Measurements from ENCODE around the gene SFT2D2.

SFT2D2 gene

DNA sequence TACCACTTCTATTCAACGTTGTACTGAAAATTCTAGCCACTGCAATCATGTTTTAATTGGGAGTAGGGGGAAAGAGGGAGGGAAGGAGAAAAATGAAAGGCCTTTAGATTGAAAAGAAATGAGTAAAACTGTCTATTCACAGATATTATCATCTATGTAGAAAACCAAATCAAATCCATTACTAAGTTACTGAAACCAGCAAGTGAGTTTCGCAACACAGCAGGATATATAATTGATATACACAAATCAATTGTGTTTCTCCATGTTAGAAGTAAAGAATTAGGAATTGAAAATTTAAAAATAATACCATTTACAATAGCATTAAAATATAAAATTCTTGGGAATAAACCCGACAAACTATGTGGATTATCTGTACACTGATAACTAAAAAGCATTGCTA is 19.2 kb downstream of the SFT2D2 start:
- DNase-seq (ENCODE audit: low spot score) = no peak
- in situ Hi-C loops (cut with MboI; ENCODE audit: low pct_unique_long_range_greater_than_20kb, low sequenced_read_pairs, unreplicated experiment) = no loop called here
- TF ChIP-seq, protein P1, sequence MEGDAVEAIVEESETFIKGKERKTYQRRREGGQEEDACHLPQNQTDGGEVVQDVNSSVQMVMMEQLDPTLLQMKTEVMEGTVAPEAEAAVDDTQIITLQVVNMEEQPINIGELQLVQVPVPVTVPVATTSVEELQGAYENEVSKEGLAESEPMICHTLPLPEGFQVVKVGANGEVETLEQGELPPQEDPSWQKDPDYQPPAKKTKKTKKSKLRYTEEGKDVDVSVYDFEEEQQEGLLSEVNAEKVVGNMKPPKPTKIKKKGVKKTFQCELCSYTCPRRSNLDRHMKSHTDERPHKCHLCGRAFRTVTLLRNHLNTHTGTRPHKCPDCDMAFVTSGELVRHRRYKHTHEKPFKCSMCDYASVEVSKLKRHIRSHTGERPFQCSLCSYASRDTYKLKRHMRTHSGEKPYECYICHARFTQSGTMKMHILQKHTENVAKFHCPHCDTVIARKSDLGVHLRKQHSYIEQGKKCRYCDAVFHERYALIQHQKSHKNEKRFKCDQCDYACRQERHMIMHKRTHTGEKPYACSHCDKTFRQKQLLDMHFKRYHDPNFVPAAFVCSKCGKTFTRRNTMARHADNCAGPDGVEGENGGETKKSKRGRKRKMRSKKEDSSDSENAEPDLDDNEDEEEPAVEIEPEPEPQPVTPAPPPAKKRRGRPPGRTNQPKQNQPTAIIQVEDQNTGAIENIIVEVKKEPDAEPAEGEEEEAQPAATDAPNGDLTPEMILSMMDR (IDR thresholded peaks at IDR 0.05; ENCODE audit: extremely low read depth, insufficient read depth, missing control alignments) = no peak

DNA sequence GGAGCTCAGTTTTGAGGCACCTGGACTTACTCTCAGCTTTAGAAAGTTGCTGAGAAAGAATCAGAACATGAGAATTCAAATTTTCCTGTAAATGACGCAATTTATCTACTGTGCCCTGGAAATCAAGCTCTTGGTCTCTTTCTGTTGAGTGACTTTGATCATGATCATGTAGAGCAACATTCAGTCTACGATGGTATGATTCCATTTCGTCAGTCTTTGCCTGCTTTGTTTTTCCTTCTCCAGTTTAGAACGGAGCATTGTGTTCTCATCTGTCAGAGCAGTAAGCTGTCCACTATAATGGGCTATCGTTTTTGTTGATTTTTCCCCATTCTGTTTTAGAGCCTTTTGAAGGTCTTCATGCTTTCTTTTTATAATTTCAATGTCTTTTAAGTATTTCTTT is 20.7 kb downstream of the SFT2D2 start:
- DNase-seq (ENCODE audit: low spot score) = no peak
- TF ChIP-seq, protein P1 (IDR thresholded peaks at IDR 0.05; ENCODE audit: extremely low read depth, insufficient read depth, missing control alignments) = no peak
- in situ Hi-C loops (cut with MboI; ENCODE audit: low pct_unique_long_range_greater_than_20kb, low sequenced_read_pairs, unreplicated experiment) = no loop called here

DNA sequence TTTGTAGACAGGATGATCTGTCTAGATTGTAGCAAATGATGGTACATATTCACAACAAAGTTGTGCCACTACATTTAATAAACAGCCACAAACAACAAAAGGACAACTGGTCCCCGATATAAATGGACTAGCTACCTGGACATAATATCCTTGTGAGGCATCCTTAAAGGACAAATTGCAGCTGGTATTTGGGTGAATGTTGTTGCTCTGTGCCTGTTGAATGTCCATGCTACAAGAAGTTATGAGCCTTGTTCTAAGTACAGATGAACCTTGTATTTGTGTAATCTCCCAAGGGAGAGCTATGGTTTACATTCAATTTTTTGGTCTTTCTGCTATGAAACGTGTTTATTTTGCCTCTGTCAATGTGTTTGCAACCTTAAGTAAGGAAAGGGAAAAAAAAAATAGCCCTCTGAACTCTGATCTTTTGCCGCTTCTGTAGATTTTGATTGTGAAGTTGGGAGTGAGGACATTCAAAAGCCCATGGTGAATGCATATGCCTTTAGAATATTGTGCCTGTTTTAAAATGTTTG is 26.5 kb downstream of the SFT2D2 start:
- DNase-seq (ENCODE audit: low spot score) = no peak
- TF ChIP-seq, protein P1 (IDR thresholded peaks at IDR 0.05; ENCODE audit: extremely low read depth, insufficient read depth, missing control alignments) = no peak
- in situ Hi-C loops (cut with MboI; ENCODE audit: low pct_unique_long_range_greater_than_20kb, low sequenced_read_pairs, unreplicated experiment) = no loop called here

DNA sequence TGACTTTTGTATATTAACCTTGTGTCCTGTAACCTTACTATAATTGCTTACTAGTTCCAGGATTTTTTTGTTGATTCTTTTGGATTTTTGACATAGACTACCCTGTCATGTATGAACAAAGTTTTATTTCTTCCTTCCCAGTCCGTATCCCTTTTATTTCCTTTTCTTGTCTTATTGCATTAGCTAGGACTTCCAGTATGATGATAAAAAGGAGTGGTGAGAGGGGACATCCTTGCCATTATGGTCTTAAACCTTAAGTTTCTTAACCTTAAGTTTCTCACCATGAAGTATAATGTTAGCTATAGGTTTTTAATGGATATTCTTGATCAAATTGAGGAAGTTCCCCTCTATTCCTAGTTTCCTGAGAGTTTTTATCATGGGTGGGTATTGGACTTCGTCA is 30.4 kb downstream of the SFT2D2 start:
- TF ChIP-seq, protein P1 (IDR thresholded peaks at IDR 0.05; ENCODE audit: extremely low read depth, insufficient read depth, missing control alignments) = no peak
- DNase-seq (ENCODE audit: low spot score) = no peak
- in situ Hi-C loops (cut with MboI; ENCODE audit: low pct_unique_long_range_greater_than_20kb, low sequenced_read_pairs, unreplicated experiment) = no loop called here

DNA sequence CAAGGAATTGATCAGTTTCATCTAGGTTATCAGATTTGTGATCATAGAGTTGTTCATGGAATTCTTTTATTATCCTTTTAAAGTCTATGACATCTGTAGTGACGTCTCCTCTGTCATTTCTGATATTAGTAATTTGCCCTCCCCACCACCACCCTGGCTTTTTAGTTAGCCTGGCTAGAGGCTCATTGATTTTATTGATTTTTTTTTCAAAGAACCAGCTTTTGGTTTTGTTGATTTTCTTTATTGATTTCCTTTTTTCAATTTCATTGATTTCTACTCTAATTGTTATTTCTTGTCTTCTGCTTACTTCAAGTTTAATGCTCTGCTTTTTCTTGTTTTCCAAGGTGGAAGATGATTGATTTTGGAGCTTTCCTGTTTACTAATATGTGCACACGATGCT is 31.6 kb downstream of the SFT2D2 start:
- no peak for DNase-seq (ENCODE audit: low spot score)
- TF ChIP-seq, protein P1 (IDR thresholded peaks at IDR 0.05; ENCODE audit: extremely low read depth, insufficient read depth, missing control alignments) = no peak
- in situ Hi-C loops (cut with MboI; ENCODE audit: low pct_unique_long_range_greater_than_20kb, low sequenced_read_pairs, unreplicated experiment) = no loop called here

DNA sequence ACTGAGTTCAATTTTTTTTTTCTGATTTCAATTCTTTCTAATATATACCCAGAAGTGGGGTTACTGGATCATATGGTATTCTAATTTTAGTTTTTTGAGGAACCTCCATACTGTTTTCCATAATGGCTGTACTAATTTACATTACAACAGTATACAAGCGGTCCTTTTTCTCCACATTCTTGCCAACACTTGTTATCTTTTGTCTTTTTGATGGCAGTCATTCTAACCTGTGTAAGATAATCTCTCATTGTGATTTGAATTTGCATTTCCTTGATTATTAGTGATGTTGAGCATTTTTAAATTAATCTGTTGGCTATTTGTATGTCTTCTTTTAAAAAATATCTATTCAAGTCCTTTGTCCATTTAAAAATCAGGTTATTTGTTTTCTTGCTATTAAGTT is 33.8 kb downstream of the SFT2D2 start:
- in situ Hi-C loops (cut with MboI; ENCODE audit: low pct_unique_long_range_greater_than_20kb, low sequenced_read_pairs, unreplicated experiment) = no loop called here
- TF ChIP-seq, protein P1 (IDR thresholded peaks at IDR 0.05; ENCODE audit: extremely low read depth, insufficient read depth, missing control alignments) = no peak
- DNase-seq (ENCODE audit: low spot score) = no peak

DNA sequence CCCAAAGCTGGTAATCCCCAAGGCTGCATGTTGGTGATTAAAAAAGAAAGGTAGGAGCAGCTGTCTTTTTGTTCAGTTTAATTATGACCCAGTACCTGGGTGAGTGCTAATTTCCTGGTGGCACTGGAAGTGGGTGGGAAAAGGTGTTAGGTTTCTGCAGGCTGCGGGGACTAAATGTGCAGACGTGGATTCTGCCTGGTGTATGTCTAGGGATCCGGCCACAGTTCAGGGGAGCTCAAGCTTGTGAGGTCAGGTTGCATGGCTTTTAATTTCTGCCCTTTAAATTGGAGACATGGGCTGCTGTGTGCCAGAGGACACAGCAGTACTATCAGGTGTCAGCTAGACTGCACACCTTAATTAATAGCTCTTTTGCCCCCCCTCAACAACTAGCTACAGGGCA is 34.6 kb downstream of the SFT2D2 start:
- no peak for DNase-seq (ENCODE audit: low spot score)
- in situ Hi-C loops (cut with MboI; ENCODE audit: low pct_unique_long_range_greater_than_20kb, low sequenced_read_pairs, unreplicated experiment) = no loop called here
- TF ChIP-seq, protein P1 (IDR thresholded peaks at IDR 0.05; ENCODE audit: extremely low read depth, insufficient read depth, missing control alignments) = no peak
